Activated naive CD4-positive, alpha-beta T cell treated with anti-CD3 and anti-CD28 coated beads, Interleukin-2, amount 50 U/mL, for 24 hours (primary cell): ENCODE measurements around the gene SPSB2.
A peak's percentile ranks its signal among the peaks of the same experiment; 100 is the strongest.

Source experiments
- H3K27ac Mint-ChIP-seq: one replicate; pipeline ENCODE4 v1.8.0; 2021; ENCODE audit warnings: mild to moderate bottlenecking, mixed read lengths
- H3K27me3 Mint-ChIP-seq: one replicate; pipeline ENCODE4 v1.8.0; 2021; ENCODE audit warnings: mixed read lengths
- H3K36me3 Mint-ChIP-seq: one replicate; pipeline ENCODE4 v1.8.0; 2021; ENCODE audit warnings: mixed read lengths
- H3K4me1 Mint-ChIP-seq: one replicate; pipeline ENCODE4 v1.8.0; 2021; ENCODE audit warnings: mixed read lengths
- H3K4me3 Mint-ChIP-seq: one replicate; pipeline ENCODE4 v1.8.0; 2021; ENCODE audit warnings: mild to moderate bottlenecking, mixed read lengths
- H3K9me3 Mint-ChIP-seq: one replicate; pipeline ENCODE4 v1.8.0; 2021; ENCODE audit warnings: mixed read lengths

Gene SPSB2

DNA sequence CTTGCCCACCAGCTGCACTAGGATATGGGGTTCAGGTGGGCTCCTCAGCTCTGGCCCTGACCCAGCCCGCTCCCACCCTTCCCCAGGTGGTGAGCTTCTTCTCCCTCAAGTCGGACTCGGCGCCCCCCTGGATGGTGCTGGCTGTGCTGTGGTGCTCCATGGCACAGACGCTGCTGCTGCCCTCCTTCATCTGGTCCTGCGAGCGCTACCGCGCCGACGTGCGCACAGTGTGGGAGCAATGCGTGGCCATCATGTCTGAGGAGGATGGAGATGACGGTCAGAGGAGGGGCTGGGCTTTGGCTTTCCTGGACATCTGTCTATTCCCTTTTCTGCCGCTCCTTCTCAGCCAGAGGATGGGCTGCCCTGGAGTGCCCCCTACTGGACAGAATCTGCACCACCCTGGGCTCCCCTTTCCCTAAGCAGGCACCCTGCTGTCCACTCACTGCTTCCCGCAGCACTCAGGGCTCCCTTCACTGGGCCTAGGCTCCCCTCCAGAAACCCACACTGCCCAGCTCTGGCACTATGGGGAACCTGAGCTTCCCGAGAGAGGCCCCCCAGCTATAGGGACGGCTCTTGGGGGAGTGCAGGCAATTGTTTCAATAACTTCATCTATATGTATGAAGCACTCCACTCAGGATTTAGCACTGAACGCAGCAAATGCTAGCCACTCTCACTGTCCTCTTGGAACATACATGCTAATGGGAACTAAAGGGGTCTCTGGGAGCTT is 47.5 kb downstream of the SPSB2 start:
- Mint-ChIP-seq H3K36me3 (no peaks in the 10 kb centered on the region), H3K9me3 (no peaks in the 10 kb centered on the region), H3K4me1 (peaks cover 35% of the 10 kb centered on the region), H3K27me3 (peaks cover 9% of the 10 kb centered on the region), H3K4me3 (no peak overlapping the region), H3K27ac (peak overlapping the region; percentile 76)

DNA sequence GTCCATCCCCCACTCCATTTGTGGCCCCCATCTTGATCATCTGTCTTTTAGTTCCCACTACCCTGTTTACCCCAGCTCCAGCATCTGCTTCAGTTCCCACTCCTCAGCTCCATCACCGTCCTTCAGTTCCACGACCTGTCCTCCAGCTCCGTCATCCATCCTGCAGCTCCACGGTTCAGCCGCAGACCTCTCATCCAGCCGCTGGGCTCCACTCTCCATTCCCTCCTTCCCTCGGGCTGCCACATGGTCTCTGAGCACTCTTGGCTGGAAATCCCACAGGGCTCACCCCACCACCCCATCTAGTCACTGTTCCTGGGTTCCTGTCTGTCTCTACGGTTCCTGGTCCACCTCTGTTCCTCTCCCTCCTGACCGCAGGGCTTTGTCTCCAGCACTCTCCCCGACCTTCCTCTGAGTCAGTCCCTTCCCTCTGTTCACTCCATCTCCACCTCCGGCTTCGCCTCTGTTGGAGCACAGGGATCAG is 48.2 kb downstream of the SPSB2 start:
- Mint-ChIP-seq H3K9me3 (no peaks in the 10 kb centered on the region), H3K27me3 (peaks cover 9% of the 10 kb centered on the region), H3K4me1 (peaks cover 37% of the 10 kb centered on the region), H3K4me3 (no peak overlapping the region), H3K27ac (peak overlapping the region; percentile 76), H3K36me3 (no peaks in the 10 kb centered on the region)

DNA sequence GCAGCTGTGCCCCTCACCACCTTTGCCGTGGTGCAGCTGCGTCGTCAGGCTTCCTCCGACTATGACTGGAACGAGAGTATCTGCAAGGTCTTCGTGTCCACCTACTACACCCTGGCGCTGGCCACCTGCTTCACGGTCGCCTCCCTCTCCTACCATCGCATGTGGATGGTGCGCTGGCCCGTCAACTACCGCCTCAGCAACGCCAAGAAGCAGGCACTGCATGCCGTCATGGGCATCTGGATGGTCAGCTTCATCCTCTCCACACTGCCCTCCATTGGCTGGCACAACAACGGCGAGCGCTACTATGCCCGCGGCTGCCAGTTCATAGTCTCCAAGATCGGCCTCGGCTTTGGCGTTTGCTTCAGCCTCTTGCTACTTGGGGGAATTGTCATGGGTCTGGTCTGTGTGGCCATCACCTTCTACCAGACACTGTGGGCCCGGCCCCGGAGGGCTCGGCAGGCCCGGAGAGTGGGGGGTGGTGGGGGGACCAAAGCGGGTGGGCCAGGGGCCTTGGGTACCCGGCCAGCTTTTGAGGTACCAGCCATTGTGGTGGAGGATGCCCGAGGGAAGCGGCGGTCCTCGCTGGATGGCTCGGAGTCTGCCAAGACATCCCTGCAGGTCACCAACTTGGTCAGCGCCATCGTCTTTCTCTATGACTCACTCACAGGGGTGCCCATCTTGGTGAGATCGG is 48.9 kb downstream of the SPSB2 start:
- H3K4me3 Mint-ChIP-seq: no peak overlapping the region
- peaks cover 34% of the 10 kb centered on the region for H3K4me1 Mint-ChIP-seq
- H3K27me3 Mint-ChIP-seq: peaks cover 9% of the 10 kb centered on the region
- no peaks in the 10 kb centered on the region for H3K36me3 Mint-ChIP-seq
- no peaks in the 10 kb centered on the region for H3K9me3 Mint-ChIP-seq
- H3K27ac Mint-ChIP-seq: no peak overlapping the region

DNA sequence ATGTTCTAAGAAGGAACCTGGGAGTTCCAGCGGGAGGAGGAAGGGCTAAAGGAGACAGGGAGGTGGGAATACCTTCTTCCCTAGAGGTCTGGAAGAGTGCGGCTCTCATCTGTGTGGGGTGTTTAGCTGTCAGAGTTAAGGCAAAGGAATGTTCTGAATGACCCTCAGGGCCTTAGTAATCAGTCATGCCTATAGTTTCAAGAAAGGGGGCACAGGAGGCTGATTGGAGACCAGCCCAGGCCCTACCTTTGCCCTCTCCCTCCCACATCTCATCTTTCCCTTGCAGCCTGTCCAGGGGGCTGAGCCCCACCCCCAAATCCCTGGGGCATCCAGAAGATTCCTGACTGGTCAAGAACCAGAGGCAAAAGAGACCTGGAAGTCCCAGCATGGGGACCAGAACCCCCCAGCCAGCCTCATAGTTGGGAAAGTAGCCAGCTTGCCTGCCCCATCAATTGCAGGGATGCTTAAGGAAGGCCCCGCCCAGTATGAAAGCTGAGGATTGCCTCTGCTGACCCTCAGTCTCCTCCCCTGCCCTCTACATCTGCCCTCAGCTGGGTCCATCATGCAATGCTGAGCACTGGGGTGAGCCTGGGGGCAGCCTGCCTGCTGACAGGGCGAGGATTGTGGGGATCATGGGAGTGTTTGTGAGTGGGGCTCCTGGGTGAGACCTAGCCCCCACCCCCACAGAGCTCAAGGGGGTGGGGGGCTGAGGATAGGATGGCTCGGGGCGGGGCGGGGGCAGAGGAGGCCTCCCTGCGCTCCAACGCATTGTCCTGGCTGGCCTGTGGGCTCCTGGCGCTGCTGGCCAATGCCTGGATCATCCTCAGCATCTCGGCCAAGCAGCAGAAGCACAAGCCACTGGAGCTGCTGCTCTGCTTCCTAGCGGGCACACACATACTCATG is 49.7 kb downstream of the SPSB2 start:
- H3K4me1 Mint-ChIP-seq: peaks cover 29% of the 10 kb centered on the region
- H3K4me3 Mint-ChIP-seq: no peak overlapping the region
- H3K9me3 Mint-ChIP-seq: no peaks in the 10 kb centered on the region
- no peaks in the 10 kb centered on the region for H3K36me3 Mint-ChIP-seq
- peaks cover 7% of the 10 kb centered on the region for H3K27me3 Mint-ChIP-seq
- no peak overlapping the region for H3K27ac Mint-ChIP-seq

DNA sequence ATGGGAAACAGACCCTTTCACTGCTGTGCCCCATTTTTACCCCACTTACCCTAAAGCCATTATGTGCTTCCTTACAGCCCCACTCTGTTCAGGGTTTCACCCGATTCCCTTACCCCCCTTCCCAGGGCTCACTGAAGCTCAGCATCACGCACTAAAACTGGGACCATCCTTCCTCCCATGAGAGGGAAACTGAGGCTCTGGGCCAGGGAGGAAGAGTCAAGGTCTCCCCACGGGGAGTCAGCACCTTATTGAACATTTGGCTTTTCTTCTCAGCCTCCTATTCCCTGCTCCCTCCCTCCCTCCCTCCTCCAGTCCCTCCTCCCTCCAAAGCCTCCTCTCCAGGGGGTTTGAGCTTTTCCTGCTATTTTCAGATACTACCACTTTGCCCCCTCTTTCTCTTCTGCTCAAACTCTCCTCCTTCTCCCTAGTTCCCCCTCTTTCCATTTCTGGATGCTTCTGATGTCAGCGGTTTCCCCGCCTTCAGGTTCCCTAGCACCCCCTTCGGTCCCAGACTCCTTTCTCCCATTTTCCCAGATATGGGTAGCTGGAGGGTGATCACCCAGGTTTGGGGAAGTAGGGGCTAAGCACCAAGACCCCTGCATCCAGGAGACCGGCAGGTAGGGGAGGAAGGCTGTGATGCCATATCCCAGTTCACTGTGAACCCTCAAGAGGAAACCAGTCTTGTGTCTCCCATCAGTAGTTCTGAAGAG is 50.5 kb downstream of the SPSB2 start:
- Mint-ChIP-seq H3K4me1 (peaks cover 24% of the 10 kb centered on the region), H3K36me3 (peaks cover 4% of the 10 kb centered on the region), H3K9me3 (no peaks in the 10 kb centered on the region), H3K27me3 (peaks cover 7% of the 10 kb centered on the region), H3K4me3 (peak overlapping the region; percentile 62), H3K27ac (peak overlapping the region; percentile 65)

DNA sequence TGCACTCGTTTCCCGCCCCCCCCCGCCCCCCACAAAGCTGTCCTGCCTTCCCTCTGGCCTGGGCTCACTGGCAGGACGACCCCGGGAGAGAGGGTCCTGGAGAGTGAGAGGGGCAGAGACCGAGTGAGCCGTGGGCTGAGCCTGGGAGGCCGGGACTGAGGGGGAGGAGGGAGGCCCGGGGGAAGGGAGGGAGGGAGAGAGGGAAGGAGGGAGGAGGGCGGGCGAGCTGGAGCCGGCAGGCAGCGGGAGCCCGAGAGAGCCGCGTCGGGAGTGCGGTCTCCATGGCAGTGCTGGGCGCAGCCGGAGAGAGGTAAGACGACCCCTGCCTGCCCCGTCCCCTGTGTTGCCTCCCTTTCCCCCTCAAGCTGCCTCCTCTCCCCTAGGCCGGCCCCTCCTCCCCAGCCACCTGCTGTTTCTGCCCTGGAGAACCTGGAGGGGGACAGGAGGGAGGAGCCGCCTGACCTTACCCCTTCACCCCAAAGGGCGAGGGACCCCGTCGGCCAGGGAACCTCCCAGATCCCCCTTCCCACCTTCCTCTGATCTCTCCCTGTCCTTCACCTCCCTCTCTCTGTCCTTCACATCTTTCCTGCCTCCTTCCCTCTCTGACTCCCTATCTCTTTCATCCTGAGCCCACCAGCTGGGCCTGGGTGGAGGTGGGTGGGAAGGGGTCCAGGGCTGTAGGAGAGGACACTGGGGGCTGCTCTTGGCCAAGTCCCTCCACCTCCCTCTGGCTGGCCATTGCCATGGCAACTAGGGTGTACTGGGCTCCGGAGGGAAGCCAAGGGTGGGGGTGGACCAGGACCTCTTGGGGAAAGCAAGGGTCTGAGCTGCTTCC is 51.3 kb downstream of the SPSB2 start, which contains the start of gene GPR162:
Gene GPR162, plus strand, starts transcription at position 231 of the 835 bp plus-strand sequence. CDS start 2,078 bp downstream, outside the sequence.
- H3K36me3 Mint-ChIP-seq: peaks cover 5% of the 10 kb centered on the region
- peak within 1 kb of the TSS; percentile 65 for H3K27ac Mint-ChIP-seq
- peaks cover 7% of the 10 kb centered on the region for H3K27me3 Mint-ChIP-seq
- peak within 1 kb of the TSS; percentile 72 for H3K4me3 Mint-ChIP-seq
- H3K9me3 Mint-ChIP-seq: no peaks in the 10 kb centered on the region
- H3K4me1 Mint-ChIP-seq: peaks cover 19% of the 10 kb centered on the region
